Endothelial cell of umbilical vein (primary cell): Measurements from ENCODE around the gene DLL1.

ENCODE experiments used
- EZH2 ChIP-seq: IDR thresholded peaks from 2 replicates; pipeline ENCODE4 v1.6.1; 2012; ENCODE audit warnings: borderline replicate concordance, low read depth, mild to moderate bottlenecking, moderate library complexity, low read length, inconsistent platforms; ENCODE audit not compliant: severe bottlenecking
- GATA2 ChIP-seq: IDR thresholded peaks from 2 replicates; pipeline ENCODE4 v1.7.0; 2011; ENCODE audit warnings: low read depth, mild to moderate bottlenecking, moderate library complexity, mixed read lengths, low read length; ENCODE audit not compliant: insufficient read length, insufficient read depth
- MYC ChIP-seq: IDR thresholded peaks from one replicate; pipeline ENCODE4 v1.6.1; 2011; ENCODE audit warnings: mild to moderate bottlenecking, low read depth, low read length
- POLR2A ChIP-seq: IDR thresholded peaks from 2 replicates; pipeline ENCODE4 v1.6.1; 2012; ENCODE audit warnings: low read depth, mild to moderate bottlenecking, control low read depth, low read length
- POLR2AphosphoS5 ChIP-seq: IDR thresholded peaks from 2 replicates; pipeline ENCODE4 v1.6.1; 2012; ENCODE audit warnings: low read depth, mild to moderate bottlenecking, control low read depth, low read length, moderate library complexity; ENCODE audit not compliant: insufficient read depth
- TF ChIP-seq, protein P1 (sequence below), 2 donors: IDR thresholded peaks; 1 replicate in 1 of 2; 2 replicates in 1 of 2; pipeline ENCODE4 v1.5.1; 2011; ENCODE audit warnings: low read length in 2 of 2, mild to moderate bottlenecking in 2 of 2, moderate library complexity in 2 of 2, control low read depth in 1 of 2, inconsistent platforms in 1 of 2, low read depth in 1 of 2; ENCODE audit not compliant: insufficient read depth in 1 of 2; ENCODE audit errors: extremely low read depth in 1 of 2
- TF ChIP-seq, protein P2 (sequence below): IDR thresholded peaks from 2 replicates; pipeline ENCODE4 v1.6.1; 2011; ENCODE audit not compliant: insufficient read depth, insufficient read length

- TF ChIP-seq POLR2A (no peak), EZH2 (no peak), POLR2AphosphoS5 (no peak), MYC (no peak), GATA2 (no peak)
- TF ChIP-seq, protein P1, sequence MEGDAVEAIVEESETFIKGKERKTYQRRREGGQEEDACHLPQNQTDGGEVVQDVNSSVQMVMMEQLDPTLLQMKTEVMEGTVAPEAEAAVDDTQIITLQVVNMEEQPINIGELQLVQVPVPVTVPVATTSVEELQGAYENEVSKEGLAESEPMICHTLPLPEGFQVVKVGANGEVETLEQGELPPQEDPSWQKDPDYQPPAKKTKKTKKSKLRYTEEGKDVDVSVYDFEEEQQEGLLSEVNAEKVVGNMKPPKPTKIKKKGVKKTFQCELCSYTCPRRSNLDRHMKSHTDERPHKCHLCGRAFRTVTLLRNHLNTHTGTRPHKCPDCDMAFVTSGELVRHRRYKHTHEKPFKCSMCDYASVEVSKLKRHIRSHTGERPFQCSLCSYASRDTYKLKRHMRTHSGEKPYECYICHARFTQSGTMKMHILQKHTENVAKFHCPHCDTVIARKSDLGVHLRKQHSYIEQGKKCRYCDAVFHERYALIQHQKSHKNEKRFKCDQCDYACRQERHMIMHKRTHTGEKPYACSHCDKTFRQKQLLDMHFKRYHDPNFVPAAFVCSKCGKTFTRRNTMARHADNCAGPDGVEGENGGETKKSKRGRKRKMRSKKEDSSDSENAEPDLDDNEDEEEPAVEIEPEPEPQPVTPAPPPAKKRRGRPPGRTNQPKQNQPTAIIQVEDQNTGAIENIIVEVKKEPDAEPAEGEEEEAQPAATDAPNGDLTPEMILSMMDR (IDR thresholded peaks at IDR 0.05; ENCODE audit: extremely low read depth in 1 of 2, insufficient read depth in 1 of 2, low read depth in 1 of 2, low read length in 2 of 2) = no peak
- TF ChIP-seq, protein P2, sequence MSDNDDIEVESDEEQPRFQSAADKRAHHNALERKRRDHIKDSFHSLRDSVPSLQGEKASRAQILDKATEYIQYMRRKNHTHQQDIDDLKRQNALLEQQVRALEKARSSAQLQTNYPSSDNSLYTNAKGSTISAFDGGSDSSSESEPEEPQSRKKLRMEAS = no peak
Measured at GRCh38 chr6:170272341-170273065, 18.4 kb downstream of the DLL1 start.
